HG03460 (cell line): ENCODE data around the gene APOM.

ENCODE experiments used
- ATAC-seq: cut with Tn5 transposase; IDR thresholded peaks from one replicate; pipeline ENCODE4 v1.9.1; 2021; ENCODE audit not compliant: unreplicated experiment

APOM gene

GRCh38 chr6:31630177-31630934 is 25.3 kb upstream of the APOM start:
- ATAC-seq = no peak

GRCh38 chr6:31631209-31631608 is 24.5 kb upstream of the APOM start:
- no peak for ATAC-seq

DNA sequence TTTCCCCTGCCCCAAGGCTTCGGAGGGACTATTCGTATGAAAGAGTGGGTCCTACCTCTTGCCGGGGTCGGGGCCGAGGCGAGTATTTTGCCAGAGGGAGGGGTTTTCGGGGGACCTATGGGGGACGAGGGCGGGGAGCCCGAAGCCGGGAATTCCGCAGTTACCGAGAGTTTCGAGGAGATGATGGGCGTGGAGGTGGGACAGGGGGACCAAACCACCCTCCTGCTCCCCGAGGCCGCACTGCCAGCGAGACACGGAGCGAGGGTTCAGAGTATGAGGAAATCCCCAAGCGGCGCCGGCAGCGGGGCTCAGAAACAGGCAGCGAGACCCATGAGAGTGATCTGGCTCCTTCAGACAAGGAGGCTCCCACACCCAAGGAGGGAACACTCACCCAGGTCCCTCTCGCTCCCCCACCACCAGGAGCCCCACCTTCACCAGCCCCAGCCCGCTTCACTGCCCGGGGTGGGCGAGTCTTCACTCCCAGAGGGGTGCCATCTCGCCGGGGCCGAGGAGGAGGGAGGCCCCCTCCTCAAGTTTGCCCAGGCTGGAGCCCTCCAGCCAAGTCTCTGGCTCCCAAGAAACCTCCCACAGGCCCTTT is 23.9 kb upstream of the APOM start:
- no peak for ATAC-seq

- ATAC-seq = no peak
Measured at GRCh38 chr6:31632279-31632946, 23.3 kb upstream of the APOM start.

- no peak for ATAC-seq
Measured at GRCh38 chr6:31633447-31633846, 22.2 kb upstream of the APOM start.

- no peak for ATAC-seq
Measured at GRCh38 chr6:31634131-31634530, 21.6 kb upstream of the APOM start.

DNA sequence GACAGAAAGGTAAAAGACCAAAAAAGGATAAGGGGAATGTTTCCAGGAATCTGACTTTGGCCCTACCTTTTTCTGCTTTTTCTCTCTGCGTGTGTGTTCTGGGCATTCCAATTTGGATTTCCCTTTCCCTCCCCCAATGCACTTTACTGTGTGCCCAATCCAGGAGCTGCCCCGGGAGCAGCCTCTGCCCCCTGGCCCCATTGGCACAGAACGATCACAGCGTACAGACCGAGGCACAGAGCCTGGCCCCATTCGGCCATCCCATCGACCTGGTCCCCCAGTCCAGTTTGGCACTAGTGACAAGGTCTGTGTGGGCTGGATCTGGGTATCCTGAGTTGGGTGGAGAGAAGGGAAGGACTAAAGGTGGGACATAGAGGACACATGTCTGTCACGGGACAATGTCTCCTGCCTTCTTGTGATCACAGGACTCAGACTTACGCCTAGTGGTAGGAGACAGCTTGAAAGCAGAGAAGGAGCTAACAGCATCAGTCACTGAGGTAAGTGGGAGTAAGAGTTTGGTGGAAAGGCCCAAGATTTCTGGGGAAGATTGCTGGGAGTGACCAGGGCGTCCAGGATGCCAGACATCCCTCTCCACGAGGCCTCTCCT is 20.6 kb upstream of the APOM start:
- ATAC-seq = no peak

GRCh38 chr6:31636698-31637596 is 18.7 kb upstream of the APOM start:
- no peak for ATAC-seq

- no peak for ATAC-seq
Measured at GRCh38 chr6:31639043-31639442, 16.7 kb upstream of the APOM start.

DNA sequence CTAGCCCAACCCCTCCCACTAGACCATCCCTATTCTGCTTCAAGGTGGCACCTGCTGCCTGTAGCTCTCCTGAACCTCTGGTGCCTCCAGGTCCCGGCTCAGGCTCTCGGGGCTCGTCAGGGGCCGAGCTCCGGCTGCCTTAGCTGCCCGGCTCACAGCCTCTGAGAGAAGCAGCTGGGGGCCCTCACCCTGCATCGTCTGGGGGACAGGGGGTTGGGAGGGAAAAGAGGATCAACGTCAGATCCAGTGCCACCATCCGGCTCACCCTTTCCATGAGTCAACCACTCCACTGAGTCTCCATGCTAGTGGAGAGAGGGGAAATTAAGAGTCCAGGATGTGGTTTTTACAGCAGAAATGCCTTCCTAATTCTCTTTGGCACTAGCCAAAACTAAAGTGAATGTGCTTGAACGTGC is 16.2 kb upstream of the APOM start:
- ATAC-seq = no peak

DNA sequence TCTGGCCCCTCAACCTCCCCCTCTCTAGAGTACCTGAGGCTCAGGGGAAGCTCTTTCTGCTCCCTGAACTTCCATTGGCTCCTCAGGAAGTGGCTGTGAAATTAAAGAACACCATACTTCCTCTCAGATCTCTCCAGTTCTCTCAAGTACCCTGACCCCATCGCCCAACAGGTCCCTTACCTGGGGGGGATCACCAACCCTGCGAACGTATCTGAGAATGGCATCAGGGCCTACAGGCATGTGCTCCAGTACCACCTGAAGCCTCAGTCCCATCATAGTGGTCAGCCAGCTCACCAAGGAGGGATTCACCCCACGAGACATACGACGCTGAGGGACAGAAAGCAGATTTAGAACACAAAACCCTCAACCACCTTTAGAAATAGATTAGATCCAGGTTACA is 15.1 kb upstream of the APOM start:
- no peak for ATAC-seq

DNA sequence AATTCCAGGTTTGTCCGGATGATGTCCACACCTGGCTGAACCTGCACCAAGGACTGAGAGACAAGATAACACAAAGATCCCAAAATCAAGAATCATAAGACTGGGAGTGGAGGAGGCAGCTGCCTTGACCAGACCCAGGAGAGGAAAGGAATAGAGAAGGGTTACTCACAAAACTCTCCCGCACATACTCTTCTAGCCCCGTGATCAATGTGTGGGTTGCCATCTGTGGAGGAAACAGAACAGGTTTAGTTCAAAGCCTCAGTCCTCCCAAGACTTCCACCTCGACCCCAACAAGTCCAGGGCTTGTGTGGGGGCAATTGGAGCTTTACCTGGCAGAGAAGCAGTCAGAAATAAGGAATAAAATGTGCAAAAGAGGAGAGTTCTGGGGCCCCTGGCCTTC is 14.3 kb upstream of the APOM start:
- ATAC-seq = no peak

- ATAC-seq = no peak
Measured at GRCh38 chr6:31642798-31643570, 12.7 kb upstream of the APOM start.

GRCh38 chr6:31643818-31644454 is 11.8 kb upstream of the APOM start:
- ATAC-seq = no peak

DNA sequence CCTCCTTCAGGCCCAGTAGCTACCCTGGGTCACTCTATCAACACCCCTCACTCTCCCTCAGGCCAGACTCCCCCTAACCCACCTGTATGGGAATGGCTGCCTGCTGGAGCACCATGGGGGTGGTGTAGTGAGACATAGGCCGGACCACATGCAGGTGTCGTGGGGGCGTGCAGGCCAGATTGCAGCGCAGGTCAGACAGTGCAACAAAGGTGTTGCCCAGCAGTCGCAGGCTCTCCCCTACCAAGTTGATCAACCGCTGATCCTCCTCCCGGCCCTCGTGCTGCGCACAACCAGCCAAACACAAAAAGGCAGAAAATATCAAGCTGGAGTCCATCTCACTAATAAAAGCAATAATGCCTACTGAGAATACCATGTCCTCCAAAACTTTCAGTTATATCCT is 10.4 kb upstream of the APOM start:
- ATAC-seq = no peak

DNA sequence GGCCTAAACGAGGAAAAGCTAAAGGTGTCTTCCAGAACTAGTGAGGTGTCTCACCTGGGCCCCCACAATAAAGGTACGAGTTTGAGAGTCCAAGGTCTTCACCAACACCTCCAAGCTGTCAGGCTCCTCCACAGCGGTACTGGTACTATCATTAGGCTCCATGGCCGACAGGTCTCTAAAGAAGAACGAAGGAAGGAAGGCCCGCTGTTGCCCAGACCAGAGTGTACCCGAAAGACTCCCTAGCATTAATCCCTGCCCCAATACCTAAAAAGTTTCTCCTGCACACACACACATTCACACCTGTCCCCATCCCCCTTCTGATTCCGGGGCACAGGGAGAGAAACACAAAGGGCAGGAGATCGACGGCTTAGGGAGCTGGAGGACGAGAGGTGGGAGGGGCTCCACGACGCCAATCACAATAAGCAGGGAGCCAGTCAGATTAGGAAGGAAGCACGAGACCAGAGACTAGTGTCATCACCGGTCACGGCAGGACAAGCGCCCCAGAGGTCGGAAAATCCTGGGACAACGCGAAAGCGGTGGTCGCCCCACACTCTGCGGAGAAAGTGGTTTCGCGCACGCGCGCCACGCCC is 4.0 kb upstream of the APOM start:
- peak; percentile 29 for ATAC-seq

DNA sequence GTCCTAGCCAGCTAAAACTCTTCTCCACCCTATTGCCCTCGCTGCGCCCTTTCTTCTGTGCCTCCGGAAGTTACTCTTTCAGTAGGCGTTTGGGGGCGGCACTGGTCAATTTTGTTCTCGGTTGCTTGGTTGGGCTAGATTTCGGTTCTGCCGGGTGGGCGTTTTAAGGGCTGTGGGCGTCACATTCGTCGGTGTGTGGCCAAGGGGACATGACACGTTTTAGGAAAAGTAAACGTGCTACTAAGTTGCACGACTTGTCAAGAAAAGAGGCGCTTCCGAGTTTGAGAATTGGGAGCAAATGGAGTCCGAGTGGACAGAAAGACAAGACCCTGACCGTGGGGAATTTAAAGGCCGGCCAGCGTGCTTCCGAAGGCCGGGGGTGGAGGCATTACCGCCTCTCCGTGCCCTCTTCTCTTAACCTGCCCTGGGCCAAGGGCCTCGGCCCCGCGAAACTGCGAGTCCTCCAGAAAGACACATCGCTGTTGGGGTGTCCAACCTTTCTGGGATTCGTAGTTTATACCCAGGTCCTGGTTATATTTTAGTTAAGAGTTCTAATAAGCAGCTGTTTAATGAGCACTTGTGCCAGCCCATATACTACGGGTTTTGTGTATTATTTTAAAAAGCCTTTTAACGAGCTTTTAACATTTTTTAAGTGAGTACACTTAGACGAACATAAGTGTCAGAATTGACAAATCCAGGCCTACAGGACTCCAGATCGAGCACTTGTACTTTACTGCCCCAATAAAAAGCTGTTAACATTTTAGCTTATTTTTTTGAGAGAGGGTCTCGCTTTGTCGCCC is 2.6 kb upstream of the APOM start:
- peak; percentile 58 for ATAC-seq

- no peak for ATAC-seq
Measured at GRCh38 chr6:31654574-31655348, 933 bp upstream of the APOM start.
